HG02798 (cell line): ENCODE data around the gene NAP1L3.
A peak's percentile ranks its signal among the peaks of the same experiment; 100 is the strongest.

ENCODE experiments used
- ATAC-seq: cut with Tn5 transposase; IDR thresholded peaks from one replicate; pipeline ENCODE4 v1.9.1; 2021; ENCODE audit warnings: mild to moderate bottlenecking; ENCODE audit not compliant: unreplicated experiment, poor library complexity

Gene NAP1L3

GRCh38 chrX:93673056-93673868 lies at the start of gene NAP1L3:
NAP1L3 (minus strand) TSS chrX:93673578; CDS start chrX:93673304, 274 bp downstream.
- peak; percentile 87 for ATAC-seq

- no peak for ATAC-seq
Observed at GRCh38 chrX:93711076-93711475, 37.7 kb upstream of the NAP1L3 start.

GRCh38 chrX:93703701-93704100 lies 30.3 kb upstream of the NAP1L3 start:
- no peak for ATAC-seq

- ATAC-seq: no peak
Observed at GRCh38 chrX:93695981-93696380, 22.6 kb upstream of the NAP1L3 start.

GRCh38 chrX:93673869-93674271 lies 492 bp upstream of the NAP1L3 start, which contains the start of gene FAM133A:
FAM133A (plus strand) TSS chrX:93674206; CDS start chrX:93709420, 35,214 bp downstream.
- no peak for ATAC-seq

GRCh38 chrX:93660575-93660974 lies 12.8 kb downstream of the NAP1L3 start:
- no peak for ATAC-seq

- ATAC-seq: no peak
Observed at GRCh38 chrX:93649381-93649780, 24.0 kb downstream of the NAP1L3 start.

- ATAC-seq: no peak
Observed at GRCh38 chrX:93637591-93637990, 35.8 kb downstream of the NAP1L3 start.
